H1 (cell line): ENCODE results near the gene SMIM38. TPM values are rescaled to one million over a fixed set of nuclear protein-coding genes. Genes with fewer than 3 reads are reported as not detected.

Experiments
- SIRT6 ChIP-seq: IDR thresholded peaks from one replicate; pipeline ENCODE4 v1.7.1; 2012; ENCODE audit warnings: low read length, inconsistent platforms
- SUZ12 ChIP-seq: fragments of 200-600 bp; sonication (generic); IDR thresholded peaks from 2 replicates; pipeline ENCODE4 v1.6.1; 2012; ENCODE audit warnings: mild to moderate bottlenecking, inconsistent platforms, low read length, moderate library complexity, mixed read lengths
- polyA plus RNA-seq, 7 experiments: library from polyadenylated mRNA; depleted of rRNA in 3 of 7; stranded (reverse) in 5 of 7; unstranded in 2 of 7; fragments of >200 nt in 5 of 7; fragments of 200-250 nt in 2 of 7; gene quantifications; 1 replicate in 5 of 7; 2 replicates in 1 of 7; 4 replicates in 1 of 7; pipeline versions ENCODE4 v1.2.1 to v1.2.3, GENCODE V29; 2011 to 2013; ENCODE audit warnings: missing spikeins in 2 of 7, mixed read lengths in 2 of 7
- total RNA-seq: library from RNA; stranded (reverse); fragmentation: NEBNext Ultra II Directional; extraction: Animal tissue kit (Norgen Biotek cat#: 25700); gene quantifications from 2 replicates; pipeline ENCODE4 v1.2.1, GENCODE V29; 2021

SMIM38 gene
- total and polyA plus RNA-seq, 2 of the 8 experiments (the other 6 are each of a cell fraction or from before 2014, with no cell fraction given), result 0.17 to 0.20 TPM

DNA sequence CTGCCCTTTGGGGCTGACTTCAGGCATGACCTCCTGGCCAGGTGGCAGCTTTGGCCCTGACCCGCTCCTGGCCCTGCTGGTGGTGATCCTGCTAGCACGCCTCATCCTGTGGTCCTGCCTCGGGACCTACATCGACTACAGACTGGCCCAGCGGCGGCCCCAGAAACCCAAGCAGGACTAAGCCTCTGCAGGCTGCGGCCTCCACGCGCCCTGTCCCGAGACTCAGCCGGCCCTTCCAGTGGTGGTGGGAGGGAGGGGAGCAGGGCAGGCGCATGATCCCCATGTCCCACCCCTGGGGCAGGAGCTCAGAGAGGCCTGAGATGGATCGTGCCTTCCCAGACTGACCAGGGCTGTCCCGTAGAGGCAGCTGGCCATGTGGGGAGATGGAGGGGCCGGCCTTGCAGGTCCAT is 2.1 kb downstream of the SMIM38 start (continued):
- TF ChIP-seq SUZ12 (no peak), SIRT6 (no peak)
